Right atrium auricular region (tissue), 2 donors: ENCODE measurements around the gene NFASC. TPM values are rescaled to one million over a fixed set of nuclear protein-coding genes. Genes with fewer than 3 reads are reported as not detected.

Experiments used
- DNase-seq: peaks from one replicate; pipeline ENCODE4 v3.0.0-alpha.2; 2019; ENCODE audit warnings: low spot score
- H3K27ac ChIP-seq, 2 donors: fragments of 200-600 bp; sonication (generic); 1 replicate in 1 of 2; 2 replicates in 1 of 2; pipeline ENCODE4 v1.5.1; 2016 to 2019
- H3K27me3 ChIP-seq, 2 donors: fragments of 200-600 bp; sonication (generic); one replicate each; pipeline versions ENCODE4 v1.5.1 to v1.6.0; 2017 to 2019
- H3K36me3 ChIP-seq: fragments of 200-600 bp; sonication (generic); one replicate; pipeline ENCODE4 v1.5.1; 2016
- H3K4me1 ChIP-seq, 2 donors: fragments of 200-600 bp; sonication (generic); one replicate each; pipeline versions ENCODE4 v1.5.1 to v1.6.0; 2017 to 2019
- H3K4me3 ChIP-seq, 2 donors: fragments of 200-600 bp; sonication (generic); 1 replicate in 1 of 2; 2 replicates in 1 of 2; pipeline ENCODE4 v1.5.1; 2017 to 2019; ENCODE audit warnings: mild to moderate bottlenecking in 1 of 2, moderate library complexity in 1 of 2
- H3K9me3 ChIP-seq, 2 donors: fragments of 200-600 bp; sonication (generic); one replicate each; pipeline ENCODE4 v1.5.1; 2019
- CTCF ChIP-seq, 2 donors: fragments of 200-600 bp; sonication (generic); IDR thresholded peaks; one replicate each; pipeline ENCODE4 v1.5.1; 2019; ENCODE audit warnings: antibody characterized with exemption in 2 of 2
- total RNA-seq, 2 donors: library from RNA; depleted of rRNA; stranded (reverse); fragments of >200 nt; gene quantifications; one replicate each; pipeline ENCODE4 v1.1.0, GENCODE V29; 2016

The NFASC gene
- total RNA-seq, 2 donors from 2014 or later: 38.5 to 45.9 TPM

GRCh38 chr1:204873176-204873575 lies 2.5 kb downstream of the NFASC start:
- Histone ChIP-seq H3K27ac (peak overlapping the region in 1 of 2 donors; percentile 40), H3K9me3 (no peaks in the 10 kb centered on the region), H3K36me3 (no peaks in the 10 kb centered on the region), H3K4me3 (no peak overlapping the region), H3K27me3 (no peaks in the 10 kb centered on the region), H3K4me1 (peaks cover 0 to 70% of the 10 kb centered on the region in 2 donors)
- TF ChIP-seq CTCF (IDR thresholded peaks at IDR 0.05): no peak
- DNase-seq: no peak

GRCh38 chr1:204873714-204874113 lies 3.1 kb downstream of the NFASC start:
- no peak for DNase-seq
- peaks cover 0 to 68% of the 10 kb centered on the region in 2 donors for H3K4me1 ChIP-seq
- no peaks in the 10 kb centered on the region for H3K9me3 ChIP-seq
- H3K36me3 ChIP-seq: no peaks in the 10 kb centered on the region
- H3K4me3 ChIP-seq: no peak overlapping the region
- TF ChIP-seq CTCF (IDR thresholded peaks at IDR 0.05): no peak
- H3K27me3 ChIP-seq: no peaks in the 10 kb centered on the region
- H3K27ac ChIP-seq: peak overlapping the region in 1 of 2 donors; percentile 40

- DNase-seq: no peak
- Histone ChIP-seq H3K27ac (peak overlapping the region in 1 of 2 donors; percentile 40), H3K36me3 (no peaks in the 10 kb centered on the region), H3K4me3 (no peak overlapping the region), H3K4me1 (peaks cover 0 to 68% of the 10 kb centered on the region in 2 donors), H3K27me3 (no peaks in the 10 kb centered on the region), H3K9me3 (no peaks in the 10 kb centered on the region)
- TF ChIP-seq CTCF (IDR thresholded peaks at IDR 0.05): no peak
Measured at GRCh38 chr1:204874274-204874673, 3.6 kb downstream of the NFASC start.

GRCh38 chr1:204875255-204875654 lies 4.6 kb downstream of the NFASC start:
- no peak overlapping the region for H3K27ac ChIP-seq

GRCh38 chr1:204878621-204879234 lies 8.1 kb downstream of the NFASC start:
- TF ChIP-seq CTCF (IDR thresholded peaks at IDR 0.05): no peak
- no peaks in the 10 kb centered on the region for H3K27me3 ChIP-seq
- no peaks in the 10 kb centered on the region for H3K9me3 ChIP-seq
- H3K4me1 ChIP-seq: peaks cover 0 to 50% of the 10 kb centered on the region in 2 donors
- no peak for DNase-seq
- H3K27ac ChIP-seq: no peak overlapping the region
- no peak overlapping the region for H3K4me3 ChIP-seq
- H3K36me3 ChIP-seq: no peaks in the 10 kb centered on the region

More at GRCh38 chr1:204875255-204875654, 4.6 kb downstream of the NFASC start:
- H3K36me3 ChIP-seq: no peaks in the 10 kb centered on the region
- H3K4me3 ChIP-seq: no peak overlapping the region
- H3K4me1 ChIP-seq: peaks cover 0 to 71% of the 10 kb centered on the region in 2 donors
- no peak for TF ChIP-seq CTCF (IDR thresholded peaks at IDR 0.05)
- H3K9me3 ChIP-seq: no peaks in the 10 kb centered on the region
- no peak for DNase-seq
- no peaks in the 10 kb centered on the region for H3K27me3 ChIP-seq

GRCh38 chr1:204879351-204879750 lies 8.7 kb downstream of the NFASC start:
- no peak for DNase-seq
- no peaks in the 10 kb centered on the region for H3K27me3 ChIP-seq
- no peak overlapping the region for H3K4me3 ChIP-seq
- peak overlapping the region in 1 of 2 donors; percentile 16 for H3K27ac ChIP-seq
- TF ChIP-seq CTCF (IDR thresholded peaks at IDR 0.05): no peak
- no peaks in the 10 kb centered on the region for H3K36me3 ChIP-seq
- no peaks in the 10 kb centered on the region for H3K9me3 ChIP-seq
- peaks cover 0 to 50% of the 10 kb centered on the region in 2 donors for H3K4me1 ChIP-seq
